Measurements from ENCODE around the gene CFAP68.

Gene CFAP68

GRCh38 chr11:111878849-111879636 lies at the start of gene CFAP68, which contains the start of gene FDXACB1:
Gene CFAP68, plus strand, starts transcription at chr11:111879541. Its CDS starts 20 bp downstream, at chr11:111879561.
Gene FDXACB1, minus strand, starts transcription at chr11:111879165. Its CDS starts 33 bp downstream, at chr11:111879132.
- peak; percentile 86 for DNase-seq

- no peak for DNase-seq
These were observed 45.8 kb upstream of the CFAP68 start for GRCh38 chr11:111833524-111833923.

GRCh38 chr11:111834432-111835163 lies 44.7 kb upstream of the CFAP68 start:
- no peak for DNase-seq

- no peak for DNase-seq
These were observed 43.7 kb upstream of the CFAP68 start for GRCh38 chr11:111835665-111836064.

- DNase-seq, result no peak
These were observed 43.2 kb upstream of the CFAP68 start for GRCh38 chr11:111836162-111836561.

GRCh38 chr11:111836721-111837120 lies 42.6 kb upstream of the CFAP68 start:
- DNase-seq, result no peak

- no peak for DNase-seq
These were observed 41.9 kb upstream of the CFAP68 start for GRCh38 chr11:111837366-111837891.

DNA sequence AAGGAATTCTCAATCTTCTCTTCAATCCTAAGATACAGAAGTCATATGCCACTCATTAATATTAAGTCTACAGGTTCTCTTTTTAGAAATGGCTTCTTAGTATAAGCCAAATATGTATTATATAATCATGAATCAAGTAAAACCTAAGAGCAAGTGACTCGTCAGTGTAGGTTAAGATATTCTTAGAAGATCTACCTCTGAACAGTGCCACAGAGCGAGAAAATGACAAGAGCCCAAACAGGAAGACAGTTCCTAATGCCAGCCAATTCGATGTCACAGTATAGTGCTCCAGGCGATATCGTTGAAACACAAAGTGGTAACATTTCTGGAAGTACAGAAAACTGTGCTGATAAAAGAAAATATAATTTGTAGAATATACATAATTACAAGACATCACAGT lies 41.3 kb upstream of the CFAP68 start:
- DNase-seq, result no peak

DNA sequence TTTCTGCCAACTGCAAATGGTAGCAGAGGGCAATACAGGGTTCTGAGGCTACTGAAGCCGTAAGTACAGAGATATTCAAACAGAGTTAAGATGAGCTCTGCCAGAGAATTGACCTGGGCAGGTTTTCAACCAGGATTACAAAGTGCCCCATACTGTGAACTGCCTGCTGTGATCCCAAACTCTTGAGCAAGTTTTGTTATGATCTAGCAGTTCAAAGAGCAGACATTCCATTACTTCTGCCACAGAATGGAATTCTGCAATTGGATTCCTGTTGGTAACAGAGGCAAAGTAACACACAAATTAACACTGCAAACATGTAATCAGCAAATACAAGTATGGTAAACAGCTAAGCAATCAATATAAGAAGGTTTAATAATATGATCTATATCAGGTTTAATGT lies 39.2 kb upstream of the CFAP68 start:
- DNase-seq, result no peak

- no peak for DNase-seq
These were observed 37.8 kb upstream of the CFAP68 start for GRCh38 chr11:111841370-111842053.

DNA sequence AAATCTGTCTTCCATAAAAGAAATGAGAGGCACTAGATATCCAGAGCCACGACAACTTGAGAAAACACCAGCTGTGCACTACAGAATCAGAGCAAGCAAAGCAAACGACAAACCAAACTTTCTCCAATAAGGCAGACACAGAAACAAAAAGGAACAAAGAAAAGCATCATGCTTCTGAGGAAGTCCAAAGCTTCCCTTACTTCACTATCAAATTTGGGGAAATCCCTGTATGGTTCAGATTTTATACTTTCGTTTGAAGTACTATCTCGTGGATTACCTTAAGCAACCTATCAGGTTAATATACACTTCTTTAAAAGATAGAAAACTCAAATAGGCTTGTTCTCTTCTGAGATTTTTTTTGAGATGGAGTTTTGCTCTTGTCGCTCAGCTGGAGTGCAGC lies 35.7 kb upstream of the CFAP68 start:
- no peak for DNase-seq

- DNase-seq, result no peak
These were observed 33.9 kb upstream of the CFAP68 start for GRCh38 chr11:111845276-111846028.

DNA sequence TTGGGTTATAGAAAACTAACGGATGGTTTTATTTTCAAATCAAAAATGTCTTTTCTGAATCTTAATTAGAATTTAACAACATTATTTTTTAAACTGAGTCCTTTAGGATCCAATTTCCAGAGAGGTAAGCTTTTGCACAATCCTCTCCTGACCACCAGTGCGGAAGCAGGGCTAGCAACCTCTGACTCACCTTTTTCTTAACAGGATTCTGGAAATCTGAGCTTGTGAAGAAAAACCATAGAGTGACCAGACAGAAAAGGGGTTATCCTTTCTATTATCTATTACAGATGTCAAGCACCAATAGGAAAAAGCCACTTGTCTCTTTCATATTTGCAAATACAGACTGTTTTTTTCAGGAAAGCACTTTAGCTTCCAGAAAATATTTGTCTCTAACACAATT lies 33.3 kb upstream of the CFAP68 start:
- DNase-seq, result no peak

DNA sequence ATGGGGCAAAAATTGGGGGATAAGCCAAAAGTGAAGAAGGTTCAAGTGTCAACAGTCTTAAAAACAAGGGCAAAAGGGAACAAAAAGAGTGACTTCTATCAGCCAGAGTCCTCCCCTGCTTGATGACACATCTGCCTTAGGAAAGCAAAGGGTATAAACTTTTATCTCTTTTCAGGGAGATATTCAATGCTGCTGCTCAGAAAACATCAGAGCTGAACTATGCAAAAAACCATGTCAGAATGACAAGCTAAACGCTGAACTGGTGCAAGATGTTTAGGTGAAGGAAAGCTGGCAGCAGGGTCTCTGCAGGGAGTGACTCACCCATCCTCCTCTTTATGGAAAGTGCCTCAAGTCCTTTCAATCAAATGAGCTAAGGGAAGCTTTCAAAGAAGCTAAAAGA lies 32.7 kb upstream of the CFAP68 start:
- DNase-seq, result no peak

DNA sequence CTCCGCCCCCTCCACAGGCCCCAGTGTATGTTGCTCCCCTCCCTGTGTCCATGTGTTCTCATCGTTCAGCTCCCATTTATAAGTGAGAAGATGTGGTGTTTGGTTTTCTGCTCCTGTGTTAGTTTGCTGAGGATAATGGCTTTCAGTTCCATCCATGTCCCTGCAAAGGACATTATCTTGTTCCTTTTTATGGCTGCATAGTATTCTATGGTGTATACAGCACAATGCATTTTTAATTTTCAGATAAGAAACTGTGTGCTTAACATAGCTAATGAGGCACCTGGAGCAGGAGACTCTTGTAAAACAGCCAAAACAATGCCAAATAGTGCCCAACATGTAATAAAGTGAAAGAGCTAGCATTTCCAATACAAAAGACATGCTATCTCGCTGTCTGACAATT lies 29.7 kb upstream of the CFAP68 start:
- DNase-seq, result no peak

DNA sequence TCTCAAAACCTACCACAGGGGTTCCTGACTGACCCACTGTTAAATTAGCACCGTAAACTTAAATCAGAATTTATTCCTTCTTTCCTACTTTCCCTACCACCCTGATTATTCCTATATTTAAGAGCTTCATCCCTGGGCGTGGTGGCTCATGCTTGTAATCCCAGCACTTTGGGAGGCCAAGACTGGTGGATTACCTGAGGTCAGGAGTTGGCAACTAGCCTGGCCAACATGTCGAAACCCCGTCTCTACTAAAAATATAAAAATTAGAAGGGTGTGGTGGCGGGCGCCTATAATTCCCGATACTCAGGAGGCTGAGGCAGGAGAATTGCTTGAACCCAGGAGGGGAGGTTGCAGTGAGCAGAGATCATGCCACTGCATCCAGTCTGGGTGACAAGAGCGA lies 28.3 kb upstream of the CFAP68 start:
- no peak for DNase-seq

GRCh38 chr11:111851636-111852035 lies 27.7 kb upstream of the CFAP68 start:
- DNase-seq, result no peak

GRCh38 chr11:111852103-111852502 lies 27.2 kb upstream of the CFAP68 start:
- no peak for DNase-seq

DNA sequence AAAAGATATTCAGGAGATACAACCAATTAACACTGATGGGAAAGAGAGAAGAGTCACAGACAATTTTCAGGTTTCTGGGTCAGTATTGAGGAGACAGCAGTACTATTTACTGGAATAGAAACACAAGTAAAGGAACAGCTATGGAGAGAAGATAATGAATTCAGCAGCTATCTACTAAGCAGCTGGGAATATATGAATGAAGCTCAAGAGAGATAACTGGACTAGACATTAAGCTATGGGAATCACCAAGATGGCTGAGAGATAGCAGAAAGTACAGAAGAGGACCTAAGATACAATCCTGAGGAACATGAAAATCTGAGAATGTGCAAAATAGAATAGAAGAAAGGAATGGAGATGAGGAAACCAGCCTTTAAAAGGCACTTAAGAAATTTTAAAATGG lies 23.8 kb upstream of the CFAP68 start:
- no peak for DNase-seq

- no peak for DNase-seq
These were observed 19.1 kb upstream of the CFAP68 start for GRCh38 chr11:111860257-111860656.

- no peak for DNase-seq
These were observed 9.2 kb upstream of the CFAP68 start for GRCh38 chr11:111870113-111870512.

DNA sequence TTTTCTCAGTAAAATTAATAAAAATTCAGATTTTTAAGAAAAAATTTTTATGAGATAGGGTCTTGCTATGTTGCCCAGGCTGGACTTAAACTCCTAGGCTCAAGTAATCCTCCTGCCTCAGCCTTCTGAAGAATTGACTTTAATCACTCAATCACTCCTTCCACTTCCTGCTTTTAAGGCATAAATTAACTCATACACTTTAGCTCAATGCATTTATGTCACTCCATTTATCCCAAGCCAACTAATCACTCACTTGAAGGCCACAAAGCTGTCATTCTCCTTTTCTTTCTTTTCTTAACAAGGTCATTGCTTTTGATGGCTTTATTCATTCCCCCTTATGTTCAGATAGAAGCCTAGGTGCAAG lies 8.8 kb upstream of the CFAP68 start:
- DNase-seq, result no peak

All from NCI-H524 treated with DMSO at 0.1 percent for 48 hours (cell line).